MM.1S (cell line): ENCODE measurements around the gene SUSD2.

Experiments
- DNase-seq: peaks from one replicate; pipeline ENCODE4 v3.0.0-alpha.2; 2015
- H2AFZ ChIP-seq: fragments of 300-600 bp; sonication (generic); 2 replicates; pipeline ENCODE4 v1.6.0; 2016; ENCODE audit warnings: antibody characterized with exemption, low read length
- H3F3A ChIP-seq: fragments of 300-600 bp; sonication (generic); 2 replicates; pipeline ENCODE4 v1.6.1; 2016; ENCODE audit warnings: mild to moderate bottlenecking, antibody characterized with exemption, low read length, moderate library complexity, mixed read lengths; ENCODE audit not compliant: insufficient read depth
- H3K27ac ChIP-seq: fragments of 300-600 bp; sonication (generic); 2 replicates; pipeline ENCODE4 v1.5.1; 2016; ENCODE audit warnings: mild to moderate bottlenecking, low read length
- H3K27me3 ChIP-seq: fragments of 300-600 bp; sonication (generic); replicated peaks from 2 replicates; pipeline ENCODE4 v1.6.0; 2016; ENCODE audit warnings: low read length; ENCODE audit not compliant: insufficient read depth
- H3K36me3 ChIP-seq: fragments of 300-600 bp; sonication (generic); replicated peaks from 2 replicates; pipeline ENCODE4 v1.6.1; 2016; ENCODE audit warnings: mild to moderate bottlenecking, low read length, mixed read lengths; ENCODE audit not compliant: insufficient read depth
- H3K4me1 ChIP-seq: fragments of 300-600 bp; sonication (generic); 2 replicates; pipeline ENCODE4 v1.6.1; 2016; ENCODE audit warnings: low read length, mixed read lengths
- H3K4me2 ChIP-seq: fragments of 300-600 bp; sonication (generic); 2 replicates; pipeline ENCODE4 v1.6.0; 2016; ENCODE audit warnings: low read depth, low read length
- H3K4me3 ChIP-seq: fragments of 300-600 bp; sonication (generic); 2 replicates; pipeline ENCODE4 v1.5.1; 2016; ENCODE audit warnings: low read length, mixed read lengths
- H3K79me2 ChIP-seq: fragments of 300-600 bp; sonication (generic); 2 replicates; pipeline ENCODE4 v1.6.1; 2016; ENCODE audit warnings: mixed run types, low read length, mixed read lengths
- H3K9ac ChIP-seq: fragments of 300-600 bp; sonication (generic); 2 replicates; pipeline ENCODE4 v1.6.1; 2016; ENCODE audit warnings: low read length, mixed read lengths
- H3K9me2 ChIP-seq: fragments of 300-600 bp; sonication (generic); replicated peaks from 2 replicates; pipeline ENCODE4 v1.6.1; 2016; ENCODE audit warnings: mild to moderate bottlenecking, low read length, mixed read lengths; ENCODE audit not compliant: insufficient read depth
- H3K9me3 ChIP-seq: fragments of 300-600 bp; sonication (generic); replicated peaks from 2 replicates; pipeline ENCODE4 v1.6.1; 2016; ENCODE audit warnings: mild to moderate bottlenecking, low read length, mixed read lengths; ENCODE audit not compliant: insufficient read depth
- H4K20me1 ChIP-seq: fragments of 300-600 bp; sonication (generic); 2 replicates; pipeline ENCODE4 v1.6.1; 2016; ENCODE audit warnings: mild to moderate bottlenecking, low read length, moderate library complexity, mixed read lengths; ENCODE audit not compliant: insufficient read depth
- CTCF ChIP-seq: fragments of 300-600 bp; sonication (generic); IDR thresholded peaks from 2 replicates; pipeline ENCODE4 v1.5.1; 2016; ENCODE audit warnings: antibody characterized with exemption, low read length, mixed read lengths
- EZH2 ChIP-seq: fragments of 300-600 bp; sonication (generic); optimal IDR thresholded peaks from 2 replicates; pipeline ENCODE3; 2017; ENCODE audit warnings: low read depth, mild to moderate bottlenecking, antibody characterized with exemption, low read length, mixed read lengths
- EZH2phosphoT487 ChIP-seq: fragments of 300-600 bp; sonication (generic); IDR thresholded peaks from 2 replicates; pipeline ENCODE4 v1.6.1; 2018; ENCODE audit warnings: antibody characterized with exemption, low read length

Gene SUSD2

DNA sequence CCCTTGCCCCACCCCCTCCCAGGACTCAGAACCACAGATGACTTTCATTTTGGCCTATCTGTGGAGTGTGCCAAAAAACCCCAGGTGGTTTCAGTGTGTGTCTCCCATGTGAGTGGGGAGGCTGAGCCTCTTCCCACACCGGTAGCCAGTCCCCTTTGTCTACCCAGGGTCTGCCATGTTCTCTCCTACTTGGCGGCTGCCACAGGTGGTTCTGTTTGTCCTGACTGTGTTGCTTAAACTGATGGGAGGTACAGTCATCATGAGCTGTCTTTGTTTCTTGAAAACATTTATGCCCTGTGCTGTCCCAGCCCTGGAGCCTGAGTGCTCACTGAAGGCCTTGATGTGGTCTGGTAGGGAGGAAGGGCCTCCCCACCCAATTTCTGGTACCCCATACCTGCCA is 39.7 kb upstream of the SUSD2 start:
- H3F3A ChIP-seq: peaks cover 29% of the 10 kb centered on the region
- H3K9ac ChIP-seq: no peak overlapping the region
- H3K4me2 ChIP-seq: peak overlapping the region; percentile 21; the same call in 1 of the 2 replicates
- no peaks in the 10 kb centered on the region for H4K20me1 ChIP-seq
- no peak overlapping the region for H2AFZ ChIP-seq
- H3K4me3 ChIP-seq: no peak overlapping the region
- H3K79me2 ChIP-seq: peaks cover 36% of the 10 kb centered on the region
- peaks cover 66% of the 10 kb centered on the region for H3K4me1 ChIP-seq
- TF ChIP-seq CTCF: no peak
- TF ChIP-seq EZH2: no peak
- TF ChIP-seq EZH2phosphoT487: no peak
- no peaks in the 10 kb centered on the region for H3K9me2 ChIP-seq
- peak overlapping the region; percentile 67; the same call in 1 of the 2 replicates for H3K27ac ChIP-seq
- no peaks in the 10 kb centered on the region for H3K9me3 ChIP-seq
- H3K27me3 ChIP-seq: no peaks in the 10 kb centered on the region
- no peaks in the 10 kb centered on the region for H3K36me3 ChIP-seq
- peak; percentile 88 for DNase-seq

GRCh38 chr22:24142241-24142640 is 39.0 kb upstream of the SUSD2 start:
- TF ChIP-seq CTCF (no peak), EZH2 (no peak), EZH2phosphoT487 (no peak)
- Histone ChIP-seq H3K9ac (no peak overlapping the region), H3K9me3 (no peaks in the 10 kb centered on the region), H3K4me3 (no peak overlapping the region), H3K9me2 (no peaks in the 10 kb centered on the region), H3F3A (peaks cover 34% of the 10 kb centered on the region), H3K4me2 (peak overlapping the region; percentile 21; the same call in 1 of the 2 replicates), H3K36me3 (no peaks in the 10 kb centered on the region), H3K79me2 (peaks cover 36% of the 10 kb centered on the region), H3K4me1 (peaks cover 71% of the 10 kb centered on the region), H2AFZ (no peak overlapping the region), H3K27me3 (no peaks in the 10 kb centered on the region), H4K20me1 (no peaks in the 10 kb centered on the region), H3K27ac (peak overlapping the region; percentile 67; the same call in 1 of the 2 replicates)
- DNase-seq: no peak

DNA sequence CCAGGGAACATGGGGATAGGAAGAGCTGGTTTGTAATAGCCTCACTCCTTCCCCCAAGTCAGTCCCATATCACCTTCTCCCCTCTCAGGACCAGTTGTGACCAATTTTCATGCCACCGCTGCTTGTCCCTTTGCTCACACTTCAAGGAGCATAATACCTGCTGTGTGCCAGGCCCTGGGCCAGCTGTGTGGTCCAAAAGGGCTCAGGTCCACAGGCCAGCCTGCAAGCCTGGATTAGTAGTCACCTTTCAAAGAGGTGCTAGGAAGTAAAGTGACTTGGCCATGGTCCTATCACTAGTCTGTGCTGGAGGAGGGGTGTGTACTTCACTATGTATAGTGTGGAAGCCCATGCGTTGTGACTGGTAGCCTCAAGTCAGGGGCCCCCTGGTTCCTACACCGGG is 38.5 kb upstream of the SUSD2 start:
- H4K20me1 ChIP-seq: no peaks in the 10 kb centered on the region

More for the DNA sequence above, 38.5 kb upstream of the SUSD2 start:
- H3K27ac ChIP-seq: no peak overlapping the region
- H3K4me1 ChIP-seq: peaks cover 77% of the 10 kb centered on the region
- H3K9me3 ChIP-seq: no peaks in the 10 kb centered on the region
- no peak overlapping the region for H2AFZ ChIP-seq
- no peaks in the 10 kb centered on the region for H3K36me3 ChIP-seq
- no peaks in the 10 kb centered on the region for H3K27me3 ChIP-seq
- peaks cover 40% of the 10 kb centered on the region for H3F3A ChIP-seq
- H3K4me2 ChIP-seq: no peak overlapping the region
- DNase-seq: no peak
- no peak for TF ChIP-seq CTCF
- H3K9me2 ChIP-seq: no peaks in the 10 kb centered on the region
- no peak overlapping the region for H3K9ac ChIP-seq
- no peak overlapping the region for H3K4me3 ChIP-seq
- H3K79me2 ChIP-seq: peaks cover 36% of the 10 kb centered on the region
